ENCODE data around the gene TSPAN4.

- TF ChIP-seq, protein P1, sequence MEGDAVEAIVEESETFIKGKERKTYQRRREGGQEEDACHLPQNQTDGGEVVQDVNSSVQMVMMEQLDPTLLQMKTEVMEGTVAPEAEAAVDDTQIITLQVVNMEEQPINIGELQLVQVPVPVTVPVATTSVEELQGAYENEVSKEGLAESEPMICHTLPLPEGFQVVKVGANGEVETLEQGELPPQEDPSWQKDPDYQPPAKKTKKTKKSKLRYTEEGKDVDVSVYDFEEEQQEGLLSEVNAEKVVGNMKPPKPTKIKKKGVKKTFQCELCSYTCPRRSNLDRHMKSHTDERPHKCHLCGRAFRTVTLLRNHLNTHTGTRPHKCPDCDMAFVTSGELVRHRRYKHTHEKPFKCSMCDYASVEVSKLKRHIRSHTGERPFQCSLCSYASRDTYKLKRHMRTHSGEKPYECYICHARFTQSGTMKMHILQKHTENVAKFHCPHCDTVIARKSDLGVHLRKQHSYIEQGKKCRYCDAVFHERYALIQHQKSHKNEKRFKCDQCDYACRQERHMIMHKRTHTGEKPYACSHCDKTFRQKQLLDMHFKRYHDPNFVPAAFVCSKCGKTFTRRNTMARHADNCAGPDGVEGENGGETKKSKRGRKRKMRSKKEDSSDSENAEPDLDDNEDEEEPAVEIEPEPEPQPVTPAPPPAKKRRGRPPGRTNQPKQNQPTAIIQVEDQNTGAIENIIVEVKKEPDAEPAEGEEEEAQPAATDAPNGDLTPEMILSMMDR (IDR thresholded peaks at IDR 0.05 in 4 of 5, conservative IDR thresholded peaks at IDR 0.05 in 1 of 5): no peak
- TF ChIP-seq POLR2A (IDR thresholded peaks at IDR 0.05): no peak
These were observed 39.9 kb downstream of the TSPAN4 start for GRCh38 chr11:882596-882995.

All from gastrocnemius medialis (tissue), 4 donors.